ENCODE data around the gene CDKAL1.

The CDKAL1 gene

DNA sequence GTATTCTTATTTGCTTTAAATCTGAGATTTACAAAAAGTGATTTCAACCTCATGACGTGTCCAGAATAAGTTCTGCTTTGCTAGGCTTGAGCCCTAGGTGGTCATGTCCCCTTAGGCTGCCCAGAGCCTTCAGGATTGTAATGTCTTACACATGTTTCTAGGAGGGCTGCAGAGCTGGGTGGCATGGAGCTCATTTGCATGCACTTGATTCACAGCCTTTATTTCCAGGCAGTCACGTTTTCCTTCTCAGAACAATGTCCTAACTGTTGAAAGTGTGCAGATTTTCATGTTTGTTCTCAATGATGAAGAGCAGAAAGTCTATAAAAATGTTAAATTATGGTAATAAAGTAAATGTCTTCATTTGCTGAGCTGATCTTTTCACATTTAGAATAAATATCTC lies 610.7 kb downstream of the CDKAL1 start:
- Histone ChIP-seq H3K9ac (ENCODE audit: low read length) (no peak overlapping the region), H2BK15ac (ENCODE audit: low read depth, poor library complexity, severe bottlenecking) (no peak overlapping the region), H3K14ac (ENCODE audit: low read length in 2 of 2) (no peak overlapping the region), H3K4me3 (ENCODE audit: insufficient read depth in 1 of 2, low read depth in 1 of 2, low read length in 2 of 2) (no peak overlapping the region), H2BK120ac (ENCODE audit: low read depth, low read length) (no peak overlapping the region), H3K27ac (ENCODE audit: low read length, poor library complexity, severe bottlenecking) (no peak overlapping the region), H3K23ac (ENCODE audit: low read length in 2 of 2) (no peak overlapping the region), H2AFZ (ENCODE audit: low read depth, low read length) (no peak overlapping the region), H4K91ac (ENCODE audit: low read length) (no peak overlapping the region), H2BK5ac (ENCODE audit: low read depth, low read length, poor library complexity, severe bottlenecking) (no peak overlapping the region), H3K4me2 (ENCODE audit: low read length, poor library complexity, severe bottlenecking) (no peak overlapping the region), H3K4me1 (ENCODE audit: control insufficient read depth, insufficient read depth, low read depth, low read length) (no peaks in the 10 kb centered on the region), H3K4ac (ENCODE audit: low read depth in 1 of 2, low read length in 2 of 2) (no peak overlapping the region), H3K79me1 (replicated peaks; ENCODE audit: low read length, poor library complexity, severe bottlenecking) (peaks cover 2% of the 10 kb centered on the region), H3K36me3 (ENCODE audit: control insufficient read depth in 1 of 2, insufficient read depth in 2 of 2, low read depth in 1 of 2, low read length in 2 of 2) (no peaks in the 10 kb centered on the region), H2BK12ac (ENCODE audit: low read length in 2 of 2) (no peak overlapping the region), H3K9me3 (ENCODE audit: control insufficient read depth, low read length) (no peaks in the 10 kb centered on the region), H3K27me3 (ENCODE audit: control insufficient read depth in 1 of 2, insufficient read depth in 1 of 2, low read length in 2 of 2) (no peaks in the 10 kb centered on the region), H2AK5ac (ENCODE audit: low read length, severe bottlenecking) (no peak overlapping the region), H3K18ac (ENCODE audit: low read depth in 1 of 2, low read length in 2 of 2) (no peak overlapping the region), H4K8ac (ENCODE audit: low read length) (no peak overlapping the region)
- DNase-seq: no peak
- WGBS: 60% methylated on average over 2 of the region's 2 CpGs

DNA sequence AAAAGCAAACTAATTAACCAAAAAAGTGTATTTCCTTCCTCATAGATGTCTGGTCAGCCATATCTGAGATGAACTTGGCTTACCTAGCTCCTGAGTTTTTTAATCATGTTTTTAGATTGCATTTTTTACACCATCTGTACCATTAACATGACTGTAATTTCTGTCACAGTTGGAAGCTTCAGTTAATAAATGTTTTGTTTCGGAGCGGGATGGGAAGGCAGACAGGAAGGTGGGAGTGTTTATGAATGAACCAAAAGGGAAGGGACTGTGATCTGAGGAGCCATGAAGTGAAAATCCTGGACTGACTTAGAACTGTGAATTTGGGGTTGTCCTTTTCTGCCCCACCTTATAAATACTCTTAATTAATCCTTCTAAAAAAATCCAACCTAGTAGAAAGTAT lies 613.7 kb downstream of the CDKAL1 start:
- H4K8ac ChIP-seq (ENCODE audit: low read length): no peak overlapping the region
- WGBS: 85% methylated on average over 2 of the region's 2 CpGs
- no peak overlapping the region for H3K14ac ChIP-seq (ENCODE audit: low read length in 2 of 2)
- H3K36me3 ChIP-seq (ENCODE audit: control insufficient read depth in 1 of 2, insufficient read depth in 2 of 2, low read depth in 1 of 2, low read length in 2 of 2): no peaks in the 10 kb centered on the region
- no peak overlapping the region for H2AK5ac ChIP-seq (ENCODE audit: low read length, severe bottlenecking)
- H3K4ac ChIP-seq (ENCODE audit: low read depth in 1 of 2, low read length in 2 of 2): no peak overlapping the region
- H3K4me1 ChIP-seq (ENCODE audit: control insufficient read depth, insufficient read depth, low read depth, low read length): no peaks in the 10 kb centered on the region
- H3K27ac ChIP-seq (ENCODE audit: low read length, poor library complexity, severe bottlenecking): no peak overlapping the region
- no peaks in the 10 kb centered on the region for H3K27me3 ChIP-seq (ENCODE audit: control insufficient read depth in 1 of 2, insufficient read depth in 1 of 2, low read length in 2 of 2)
- H3K18ac ChIP-seq (ENCODE audit: low read depth in 1 of 2, low read length in 2 of 2): no peak overlapping the region
- H2BK12ac ChIP-seq (ENCODE audit: low read length in 2 of 2): no peak overlapping the region
- no peak overlapping the region for H3K9ac ChIP-seq (ENCODE audit: low read length)
- H3K79me1 ChIP-seq (replicated peaks; ENCODE audit: low read length, poor library complexity, severe bottlenecking): peaks cover 2% of the 10 kb centered on the region
- H3K4me3 ChIP-seq (ENCODE audit: insufficient read depth in 1 of 2, low read depth in 1 of 2, low read length in 2 of 2): no peak overlapping the region
- H3K23ac ChIP-seq (ENCODE audit: low read length in 2 of 2): no peak overlapping the region
- no peak overlapping the region for H3K4me2 ChIP-seq (ENCODE audit: low read length, poor library complexity, severe bottlenecking)
- no peak overlapping the region for H2BK120ac ChIP-seq (ENCODE audit: low read depth, low read length)
- H3K9me3 ChIP-seq (ENCODE audit: control insufficient read depth, low read length): no peaks in the 10 kb centered on the region
- H2BK15ac ChIP-seq (ENCODE audit: low read depth, poor library complexity, severe bottlenecking): no peak overlapping the region
- no peak overlapping the region for H2AFZ ChIP-seq (ENCODE audit: low read depth, low read length)
- no peak for DNase-seq
- H2BK5ac ChIP-seq (ENCODE audit: low read depth, low read length, poor library complexity, severe bottlenecking): no peak overlapping the region
- no peak overlapping the region for H4K91ac ChIP-seq (ENCODE audit: low read length)

GRCh38 chr6:21149470-21149869 lies 615.2 kb downstream of the CDKAL1 start:
- no peak overlapping the region for H2AFZ ChIP-seq (ENCODE audit: low read depth, low read length)
- H2BK120ac ChIP-seq (ENCODE audit: low read depth, low read length): no peak overlapping the region
- H2BK15ac ChIP-seq (ENCODE audit: low read depth, poor library complexity, severe bottlenecking): no peak overlapping the region
- H3K4me2 ChIP-seq (ENCODE audit: low read length, poor library complexity, severe bottlenecking): no peak overlapping the region
- peaks cover 2% of the 10 kb centered on the region for H3K79me1 ChIP-seq (replicated peaks; ENCODE audit: low read length, poor library complexity, severe bottlenecking)
- H3K18ac ChIP-seq (ENCODE audit: low read depth in 1 of 2, low read length in 2 of 2): no peak overlapping the region
- H2BK5ac ChIP-seq (ENCODE audit: low read depth, low read length, poor library complexity, severe bottlenecking): no peak overlapping the region
- DNase-seq: peak; percentile 34
- no peaks in the 10 kb centered on the region for H3K36me3 ChIP-seq (ENCODE audit: control insufficient read depth in 1 of 2, insufficient read depth in 2 of 2, low read depth in 1 of 2, low read length in 2 of 2)
- no peak overlapping the region for H2BK12ac ChIP-seq (ENCODE audit: low read length in 2 of 2)
- no peak overlapping the region for H3K27ac ChIP-seq (ENCODE audit: low read length, poor library complexity, severe bottlenecking)
- H3K4me3 ChIP-seq (ENCODE audit: insufficient read depth in 1 of 2, low read depth in 1 of 2, low read length in 2 of 2): no peak overlapping the region
- H4K8ac ChIP-seq (ENCODE audit: low read length): no peak overlapping the region
- no peak overlapping the region for H3K23ac ChIP-seq (ENCODE audit: low read length in 2 of 2)
- H3K9ac ChIP-seq (ENCODE audit: low read length): no peak overlapping the region
- no peaks in the 10 kb centered on the region for H3K27me3 ChIP-seq (ENCODE audit: control insufficient read depth in 1 of 2, insufficient read depth in 1 of 2, low read length in 2 of 2)
- no peak overlapping the region for H4K91ac ChIP-seq (ENCODE audit: low read length)
- H3K14ac ChIP-seq (ENCODE audit: low read length in 2 of 2): no peak overlapping the region
- WGBS: 79% methylated on average over 5 of the region's 6 CpGs
- no peaks in the 10 kb centered on the region for H3K4me1 ChIP-seq (ENCODE audit: control insufficient read depth, insufficient read depth, low read depth, low read length)
- no peak overlapping the region for H3K4ac ChIP-seq (ENCODE audit: low read depth in 1 of 2, low read length in 2 of 2)
- no peaks in the 10 kb centered on the region for H3K9me3 ChIP-seq (ENCODE audit: control insufficient read depth, low read length)
- H2AK5ac ChIP-seq (ENCODE audit: low read length, severe bottlenecking): no peak overlapping the region

- Histone ChIP-seq H3K27me3 (ENCODE audit: control insufficient read depth in 1 of 2, insufficient read depth in 1 of 2, low read length in 2 of 2) (no peaks in the 10 kb centered on the region), H2BK120ac (ENCODE audit: low read depth, low read length) (no peak overlapping the region), H3K4me3 (ENCODE audit: insufficient read depth in 1 of 2, low read depth in 1 of 2, low read length in 2 of 2) (no peak overlapping the region), H2AK5ac (ENCODE audit: low read length, severe bottlenecking) (no peak overlapping the region), H4K91ac (ENCODE audit: low read length) (no peak overlapping the region), H3K27ac (ENCODE audit: low read length, poor library complexity, severe bottlenecking) (no peak overlapping the region), H3K4ac (ENCODE audit: low read depth in 1 of 2, low read length in 2 of 2) (no peak overlapping the region), H3K18ac (ENCODE audit: low read depth in 1 of 2, low read length in 2 of 2) (no peak overlapping the region), H2BK12ac (ENCODE audit: low read length in 2 of 2) (no peak overlapping the region), H3K4me2 (ENCODE audit: low read length, poor library complexity, severe bottlenecking) (no peak overlapping the region), H3K9ac (ENCODE audit: low read length) (no peak overlapping the region), H2BK5ac (ENCODE audit: low read depth, low read length, poor library complexity, severe bottlenecking) (no peak overlapping the region), H3K4me1 (ENCODE audit: control insufficient read depth, insufficient read depth, low read depth, low read length) (no peaks in the 10 kb centered on the region), H2BK15ac (ENCODE audit: low read depth, poor library complexity, severe bottlenecking) (no peak overlapping the region), H3K79me1 (replicated peaks; ENCODE audit: low read length, poor library complexity, severe bottlenecking) (peaks cover 2% of the 10 kb centered on the region), H3K9me3 (ENCODE audit: control insufficient read depth, low read length) (no peaks in the 10 kb centered on the region), H3K14ac (ENCODE audit: low read length in 2 of 2) (no peak overlapping the region), H3K36me3 (ENCODE audit: control insufficient read depth in 1 of 2, insufficient read depth in 2 of 2, low read depth in 1 of 2, low read length in 2 of 2) (no peaks in the 10 kb centered on the region), H2AFZ (ENCODE audit: low read depth, low read length) (no peak overlapping the region), H4K8ac (ENCODE audit: low read length) (no peak overlapping the region), H3K23ac (ENCODE audit: low read length in 2 of 2) (no peak overlapping the region)
- WGBS: 100% methylated on average over 1 of the region's 1 CpG
- DNase-seq: no peak
These were observed 616.4 kb downstream of the CDKAL1 start for GRCh38 chr6:21150667-21151066.

All from mesenchymal stem cell (in vitro differentiated cells and primary cell).